ENCODE results near the gene ARHGAP12.

GRCh38 chr10:31853629-31854028 is 75.0 kb downstream of the ARHGAP12 start:
- TF ChIP-seq EZH2 (IDR thresholded peaks at IDR 0.05; ENCODE audit: insufficient read depth, poor library complexity, severe bottlenecking) = no peak
- TF ChIP-seq EZH2phosphoT487 (IDR thresholded peaks at IDR 0.05; ENCODE audit: insufficient read depth, low read depth) = no peak
